Pancreas (tissue), 10 donors: ENCODE data around the gene LRRN4CL. TPM values are rescaled to one million over a fixed set of nuclear protein-coding genes. Genes with fewer than 3 reads are reported as not detected.

ENCODE experiments used
- ATAC-seq, 4 donors: fragments of 200-7000 bp; cut with Tn5 transposase; one replicate each; pipeline versions ENCODE4 v1.8.0 to v1.9.1; 2020; ENCODE audit warnings: mild to moderate bottlenecking in 4 of 4, moderate library complexity in 4 of 4
- DNase-seq, 6 donors: peaks; one replicate each; pipeline ENCODE4 v3.0.0-alpha.2; 2020
- FAIRE-seq: peaks from 2 replicates; lab custom pipeline; 2012; peaks lifted over from hg19 to GRCh38; lab: Jason Lieb, UNC
- H3K27ac ChIP-seq, 4 donors: fragments of 200-600 bp; sonication (generic); 1 replicate in 3 of 4; 2 replicates in 1 of 4; pipeline versions ENCODE4 v1.5.0 to v1.8.0; 2020
- H3K27me3 ChIP-seq, 4 donors: fragments of 200-600 bp; one replicate each; pipeline ENCODE4 v1.8.0; 2021
- H3K36me3 ChIP-seq, 3 donors: fragments of 200-600 bp; sonication (generic) in 1 of 3; one replicate each; pipeline versions ENCODE4 v1.5.0 to v1.8.0; 2020 to 2021
- H3K4me1 ChIP-seq, 3 donors: fragments of 200-600 bp; one replicate each; pipeline ENCODE4 v1.8.0; 2021
- H3K4me3 ChIP-seq, 4 donors: fragments of 200-600 bp; sonication (generic) in 2 of 4; one replicate each; pipeline versions ENCODE4 v1.5.0 to v1.8.0; 2020 to 2021
- H3K9me3 ChIP-seq, 4 donors: fragments of 200-600 bp; one replicate each; pipeline ENCODE4 v1.8.0; 2021
- CTCF ChIP-seq, 4 donors: fragments of 200-600 bp; sonication (generic) in 3 of 4; IDR thresholded peaks; one replicate each; pipeline versions ENCODE4 v1.5.0 to v1.8.0; 2021; ENCODE audit warnings: antibody characterized with exemption in 4 of 4
- WGBS, 2 donors: extraction: QIAGEN DNeasy Blood & Tissue Kit; methylation state at CpG; one replicate each; pipeline ENCODE4 v1.1.7; 2013; 5-methylcytosine and 5-hydroxymethylcytosine counted together
- intact Hi-C, 3 donors: fragments of 100-400 bp; cut with DNase I; formaldehyde crosslinking; loops; one replicate each; pipeline versions ENCODE4 v1.11.1 to v1.14.2; 2022
- polyA plus RNA-seq, 2 donors: library from polyadenylated mRNA; stranded (reverse); fragments of 200-250 nt; gene quantifications; one replicate each; pipeline ENCODE4 v1.2.3, GENCODE V29; 2013
- total RNA-seq, 6 donors: library from RNA; stranded (reverse); fragmentation: NEBNext Ultra II Directional in 4 of 6; extraction: Animal tissue kit (Norgen Biotek cat#: 25700) in 4 of 6; gene quantifications; one replicate each; pipeline versions ENCODE4 v1.2.1 to v1.2.4, GENCODE V29; 2021 to 2023
- donor health status: healthy with polysubstance abuse.
- donor health status: DM: no; HTN: no; CAD: no; lungs with moderate emphysema.
- donor health status: DM: no; HTN: no; CAD: no.
- donor health status: control.
- donor health status: control.
- donor health status: Bipolar disorder and iron deficiency.
- donor health status: DM: yes; HTN: yes; CAD: no.
- donor health status: DM: no; HTN: no; CAD: no.
- donor health status: DM: no; HTN: no; CAD: no.
- donor health status: DM: yes; HTN: yes; CAD: no.

The LRRN4CL gene
- total and polyA plus RNA-seq, 8 donors = 0.16 to 1.6 (median 0.53) TPM

- intact Hi-C loops = no loop called here
- WGBS, 2 donors = 45 to 46% methylated on average over 74 of the region's 74 CpGs
- no peak overlapping the region for H3K27ac ChIP-seq
- H3K4me1 ChIP-seq = no peaks in the 10 kb centered on the region
- ATAC-seq = peak in 2 of 4 donors; percentile 23 to 28
- H3K36me3 ChIP-seq = peaks cover 0 to 13% (median 0%) of the 10 kb centered on the region in 3 donors
- no peak for TF ChIP-seq CTCF (IDR thresholded peaks at IDR 0.05)
- H3K9me3 ChIP-seq = no peaks in the 10 kb centered on the region
- peak overlapping the region in 1 of 4 donors; percentile 18 for H3K4me3 ChIP-seq
- H3K27me3 ChIP-seq = no peaks in the 10 kb centered on the region
- DNase-seq = no peak
- no peak for FAIRE-seq
These were observed 1.6 kb downstream of the LRRN4CL start for GRCh38 chr11:62687508-62688396.

DNA sequence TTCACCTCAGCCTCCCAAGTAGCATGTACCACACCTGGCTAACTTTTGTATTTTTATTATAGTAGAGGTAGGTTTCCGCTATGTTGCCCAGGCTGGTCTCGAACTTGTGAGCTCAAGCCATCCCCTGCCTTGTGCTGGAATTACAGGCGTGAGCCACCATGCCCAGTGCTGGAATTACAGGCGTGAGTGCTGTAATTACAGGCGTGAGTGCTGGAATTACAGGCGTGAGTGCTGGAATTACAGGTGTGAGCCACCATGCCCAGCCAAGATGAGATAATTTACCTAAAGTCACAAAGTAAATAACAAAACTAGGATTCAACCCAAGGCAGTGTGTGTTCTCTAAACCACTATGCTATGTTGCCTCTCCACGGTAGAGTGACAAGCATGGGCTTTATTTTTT, 6.8 kb downstream of the LRRN4CL start:
- peak in 3 of 4 donors; percentile 7 to 55 (median 39) for ATAC-seq

GRCh38 chr11:62680825-62681240, 8.5 kb downstream of the LRRN4CL start:
- intact Hi-C loops = no loop called here
- DNase-seq (peak in 2 of 6 donors; percentile 49 to 50), FAIRE-seq (no peak), ATAC-seq (peak; percentile 46 to 85 (median 80))
- Histone ChIP-seq H3K9me3 (no peaks in the 10 kb centered on the region), H3K4me1 (peaks cover 0 to 13% (median 12%) of the 10 kb centered on the region in 3 donors), H3K36me3 (peaks cover 0 to 4% (median 0%) of the 10 kb centered on the region in 3 donors), H3K27me3 (no peaks in the 10 kb centered on the region), H3K27ac (no peak overlapping the region), H3K4me3 (no peak overlapping the region)
- 26 to 33% methylated on average over 4 of the region's 4 CpGs for WGBS, 2 donors
- TF ChIP-seq CTCF (IDR thresholded peaks at IDR 0.05) = peak in 3 of 4 donors; percentile 9 to 35 (median 17)

More for the DNA sequence above, 6.8 kb downstream of the LRRN4CL start:
- Histone ChIP-seq H3K4me1 (peaks cover 0 to 9% (median 8%) of the 10 kb centered on the region in 3 donors), H3K9me3 (no peaks in the 10 kb centered on the region), H3K36me3 (no peaks in the 10 kb centered on the region), H3K27me3 (no peaks in the 10 kb centered on the region), H3K4me3 (no peak overlapping the region), H3K27ac (no peak overlapping the region)
- peak in 1 of 6 donors; percentile 56 for DNase-seq
- no peak for FAIRE-seq
- intact Hi-C loops = no loop called here
- WGBS, 2 donors = 52 to 53% methylated on average over 7 of the region's 7 CpGs
- no peak for TF ChIP-seq CTCF (IDR thresholded peaks at IDR 0.05)

GRCh38 chr11:62678770-62679696, 10.3 kb downstream of the LRRN4CL start, which contains the start of gene UBXN1:
TSS of gene UBXN1 (minus strand) at chr11:62679073. CDS start at chr11:62678923, 150 bp downstream.
- Histone ChIP-seq H3K36me3 (peaks cover 0 to 4% (median 0%) of the 10 kb centered on the region in 3 donors), H3K9me3 (no peaks in the 10 kb centered on the region), H3K4me3 (peak within 1 kb of the TSS; percentile 68 to 98 (median 96)), H3K4me1 (peaks cover 0 to 13% (median 12%) of the 10 kb centered on the region in 3 donors), H3K27ac (peak within 1 kb of the TSS; percentile 40 to 87 (median 74)), H3K27me3 (no peaks in the 10 kb centered on the region)
- ATAC-seq (peak; percentile 86 to 92 (median 90)), FAIRE-seq (no peak), DNase-seq (peak; percentile 79 to 91 (median 84))
- 5 to 7% methylated on average over 55 of the region's 55 CpGs for WGBS, 2 donors
- intact Hi-C loops = no loop called here
- no peak for TF ChIP-seq CTCF (IDR thresholded peaks at IDR 0.05)
